ENCODE results near the gene KLRC4.
"Not testable (repeated sequence)": the region's sequence is repeated elsewhere in the genome, so short reads cannot be mapped to it uniquely, and the experiment has no call there.

The KLRC4 gene

GRCh38 chr12:10409392-10409791, at the start of gene KLRC4:
KLRC4 (minus strand) TSS chr12:10409757; CDS start chr12:10409575, 182 bp downstream.
- DNase-seq (ENCODE audit: low read depth in 3 of 3), result no peak

GRCh38 chr12:10457760-10458159, 48.2 kb upstream of the KLRC4 start:
- DNase-seq (ENCODE audit: low read depth in 3 of 3), result no peak

GRCh38 chr12:10456856-10457255, 47.3 kb upstream of the KLRC4 start:
- DNase-seq (ENCODE audit: low read depth in 3 of 3), result no peak

- no peak for DNase-seq (ENCODE audit: low read depth in 3 of 3)
Measured at GRCh38 chr12:10455766-10456165, 46.2 kb upstream of the KLRC4 start.

- no peak for DNase-seq (ENCODE audit: low read depth in 3 of 3)
Measured at GRCh38 chr12:10454531-10454930, 45.0 kb upstream of the KLRC4 start.

GRCh38 chr12:10453156-10453555, 43.6 kb upstream of the KLRC4 start, which contains the start of gene KLRC1:
KLRC1 (minus strand) TSS chr12:10453377; CDS start chr12:10451156, 2,221 bp downstream.
- DNase-seq (ENCODE audit: low read depth in 3 of 3), result no peak

- DNase-seq (ENCODE audit: low read depth in 3 of 3), result no peak
Measured at GRCh38 chr12:10448236-10448635, 38.7 kb upstream of the KLRC4 start.

GRCh38 chr12:10446052-10446451, 36.5 kb upstream of the KLRC4 start:
- DNase-seq (ENCODE audit: low read depth in 3 of 3), result not testable (repeated sequence)

GRCh38 chr12:10441144-10441543, 31.6 kb upstream of the KLRC4 start:
- DNase-seq (ENCODE audit: low read depth in 3 of 3), result not testable (repeated sequence)

- DNase-seq (ENCODE audit: low read depth in 3 of 3), result not testable (repeated sequence)
Measured at GRCh38 chr12:10439608-10440274, 30.2 kb upstream of the KLRC4 start.

- DNase-seq (ENCODE audit: low read depth in 3 of 3), result not testable (repeated sequence)
Measured at GRCh38 chr12:10437601-10438000, 28.0 kb upstream of the KLRC4 start.

- DNase-seq (ENCODE audit: low read depth in 3 of 3), result not testable (repeated sequence)
Measured at GRCh38 chr12:10435816-10436215, 26.3 kb upstream of the KLRC4 start, which contains the start of gene KLRC2. KLRC2 (minus strand) TSS chr12:10436010; CDS start chr12:10435986, 24 bp downstream.

GRCh38 chr12:10430623-10431022, 21.1 kb upstream of the KLRC4 start:
- not testable (repeated sequence) for DNase-seq (ENCODE audit: low read depth in 3 of 3)

- DNase-seq (ENCODE audit: low read depth in 3 of 3), result not testable (repeated sequence)
Measured at GRCh38 chr12:10425938-10426337, 16.4 kb upstream of the KLRC4 start.

GRCh38 chr12:10424260-10424899, 14.8 kb upstream of the KLRC4 start:
- DNase-seq (ENCODE audit: low read depth in 3 of 3), result not testable (repeated sequence)

GRCh38 chr12:10422159-10422558, 12.6 kb upstream of the KLRC4 start:
- not testable (repeated sequence) for DNase-seq (ENCODE audit: low read depth in 3 of 3)

- not testable (repeated sequence) for DNase-seq (ENCODE audit: low read depth in 3 of 3)
Measured at GRCh38 chr12:10420334-10420733, 10.8 kb upstream of the KLRC4 start, which contains the start of gene KLRC3. KLRC3 (minus strand) TSS chr12:10420595; CDS start chr12:10420550, 45 bp downstream.

- DNase-seq (ENCODE audit: low read depth in 3 of 3), result no peak
Measured at GRCh38 chr12:10408842-10409241, 715 bp downstream of the KLRC4 start.

- DNase-seq (ENCODE audit: low read depth in 3 of 3), result no peak
Measured at GRCh38 chr12:10406725-10407124, 2.8 kb downstream of the KLRC4 start.

- no peak for DNase-seq (ENCODE audit: low read depth in 3 of 3)
Measured at GRCh38 chr12:10405294-10405693, 4.3 kb downstream of the KLRC4 start.

GRCh38 chr12:10404798-10405197, 4.8 kb downstream of the KLRC4 start:
- DNase-seq (ENCODE audit: low read depth in 3 of 3), result no peak

- DNase-seq (ENCODE audit: low read depth in 3 of 3), result no peak
Measured at GRCh38 chr12:10400829-10401228, 8.7 kb downstream of the KLRC4 start.

- no peak for DNase-seq (ENCODE audit: low read depth in 3 of 3)
Measured at GRCh38 chr12:10398168-10398567, 11.4 kb downstream of the KLRC4 start.
